SK-N-SH (cell line): ENCODE measurements around the gene CCNY. TPM values are rescaled to one million over a fixed set of nuclear protein-coding genes. Genes with fewer than 3 reads are reported as not detected.

ENCODE experiments used
- CTCF ChIA-PET: fragments of 300-600, 350-600 bp; formaldehyde crosslinking; extraction: SDS; loops from one replicate; lab custom pipeline; 2021; lab: Yijun Ruan, JAX
- POLR2A ChIA-PET: fragments of 350-600 bp; sonication (Branson Sonifier 250); formaldehyde crosslinking; extraction: SDS; loops from one replicate; lab custom pipeline; 2020; ENCODE audit warnings: antibody characterized with exemption, inconsistent platforms; lab: Yijun Ruan, JAX
- DNase-seq: peaks from one replicate; pipeline ENCODE4 v3.0.0; 2012
- H2AFZ ChIP-seq: fragments of 200-600 bp; sonication (generic); 2 replicates; pipeline ENCODE4 v1.8.1; 2016; ENCODE audit warnings: antibody characterized with exemption, mild to moderate bottlenecking, low read depth
- H3F3A ChIP-seq: fragments of 200-600 bp; sonication (generic); replicated peaks from 2 replicates; pipeline ENCODE3; 2016; ENCODE audit warnings: antibody characterized with exemption, mild to moderate bottlenecking; ENCODE audit not compliant: insufficient read depth
- H3K27ac ChIP-seq, 2 experiments: fragments of 200-500 bp in 1 of 2; fragments of 200-600 bp in 1 of 2; sonication (Bioruptor generic) in 1 of 2; sonication (generic), shearing (Covaris generic) in 1 of 2; 2 replicates each; pipeline versions ENCODE4 v1.5.1 to v1.6.1; 2014 to 2016; ENCODE audit warnings: low read depth in 2 of 2, inconsistent platforms in 1 of 2, low read length in 1 of 2, mild to moderate bottlenecking in 1 of 2, mixed read lengths in 1 of 2
- H3K27me3 ChIP-seq: fragments of 200-600 bp; sonication (generic), shearing (Covaris generic); 2 replicates; pipeline ENCODE4 v1.6.1; 2016; ENCODE audit warnings: mixed run types; ENCODE audit not compliant: insufficient read depth
- H3K36me3 ChIP-seq, 2 experiments: fragments of 200-500 bp in 1 of 2; fragments of 200-600 bp in 1 of 2; sonication (Bioruptor generic) in 1 of 2; sonication (generic) in 1 of 2; replicated peaks in 1 of 2; 2 replicates each; pipeline versions ENCODE3 to v1.5.1; 2014 to 2016; ENCODE audit warnings: low read length in 1 of 2, mild to moderate bottlenecking in 1 of 2; ENCODE audit not compliant: insufficient read depth in 2 of 2, control insufficient read depth in 1 of 2
- H3K4me1 ChIP-seq, 2 experiments: fragments of 200-500 bp in 1 of 2; fragments of 200-600 bp in 1 of 2; sonication (Bioruptor generic) in 1 of 2; sonication (generic), shearing (Covaris generic) in 1 of 2; 2 replicates each; pipeline versions ENCODE4 v1.5.1 to v1.6.1; 2014 to 2016; ENCODE audit warnings: low read depth in 1 of 2, low read length in 1 of 2, mixed run types in 1 of 2; ENCODE audit not compliant: insufficient read depth in 2 of 2, control insufficient read depth in 1 of 2
- H3K4me2 ChIP-seq: fragments of 200-600 bp; sonication (generic), shearing (Covaris generic); 2 replicates; pipeline ENCODE4 v1.6.1; 2017; ENCODE audit warnings: mixed run types
- H3K4me3 ChIP-seq, 2 experiments: fragments of 200-500 bp in 1 of 2; fragments of 200-600 bp in 1 of 2; sonication (Bioruptor generic) in 1 of 2; sonication (generic), shearing (Covaris generic) in 1 of 2; 2 replicates each; pipeline versions ENCODE4 v1.5.1 to v1.8.1; 2014 to 2016; ENCODE audit warnings: low read depth in 2 of 2, inconsistent platforms in 1 of 2, low read length in 1 of 2, mild to moderate bottlenecking in 1 of 2, mixed read lengths in 1 of 2, moderate library complexity in 1 of 2
- H3K79me2 ChIP-seq: fragments of 200-600 bp; sonication (generic); 2 replicates; pipeline ENCODE4 v1.8.1; 2017; ENCODE audit warnings: mild to moderate bottlenecking; ENCODE audit not compliant: insufficient read depth
- H3K9ac ChIP-seq: fragments of 200-600 bp; sonication (generic); 2 replicates; pipeline ENCODE4 v1.6.1; 2017; ENCODE audit warnings: mixed run types
- H3K9me2 ChIP-seq: fragments of 200-600 bp; sonication (generic); 2 replicates; pipeline ENCODE4 v1.6.1; 2017; ENCODE audit warnings: mixed run types
- H3K9me3 ChIP-seq: fragments of 200-600 bp; sonication (generic); 2 replicates; pipeline ENCODE4 v1.6.1; 2017; ENCODE audit warnings: mixed run types, mild to moderate bottlenecking, moderate library complexity
- H4K20me1 ChIP-seq: fragments of 200-600 bp; sonication (generic); 2 replicates; pipeline ENCODE4 v1.6.1; 2017; ENCODE audit warnings: mild to moderate bottlenecking, mixed run types; ENCODE audit not compliant: insufficient read depth
- CHD2 ChIP-seq: fragments of 150-350 bp; IDR thresholded peaks from 2 replicates; pipeline ENCODE4 v1.6.1; 2018; ENCODE audit warnings: low read length; ENCODE audit not compliant: partially characterized antibody
- CTCF ChIP-seq: fragments of 200-600 bp; sonication (generic); IDR thresholded peaks from 2 replicates; pipeline ENCODE4 v1.6.1; 2017; ENCODE audit warnings: antibody characterized with exemption, mild to moderate bottlenecking, moderate library complexity
- ELF1 ChIP-seq: IDR thresholded peaks from 2 replicates; pipeline ENCODE4 v1.4.0; 2012
- EP300 ChIP-seq, 2 experiments: IDR thresholded peaks; 2 replicates each; pipeline versions ENCODE4 v1.4.0 to v1.6.1; 2012; ENCODE audit warnings: borderline replicate concordance in 1 of 2, low read depth in 1 of 2, low read length in 1 of 2
- EZH2phosphoT487 ChIP-seq: fragments of 200-600 bp; sonication (generic); IDR thresholded peaks from 2 replicates; pipeline ENCODE4 v1.6.1; 2017; ENCODE audit warnings: low read depth, mixed run types, mild to moderate bottlenecking, antibody characterized with exemption, moderate library complexity, borderline replicate concordance
- FOSL2 ChIP-seq: IDR thresholded peaks from 2 replicates; pipeline ENCODE4 v1.4.0; 2012; ENCODE audit warnings: low read depth, mild to moderate bottlenecking, moderate library complexity, borderline replicate concordance
- FOXJ3 ChIP-seq: sonication (generic); formaldehyde crosslinking; IDR thresholded peaks from 2 replicates; pipeline ENCODE4 v1.5.1; 2020; ENCODE audit warnings: mild to moderate bottlenecking, missing genetic modification reagents
- FOXM1 ChIP-seq: IDR thresholded peaks from 2 replicates; pipeline ENCODE4 v1.4.0; 2012; ENCODE audit warnings: low read depth, mild to moderate bottlenecking
- GABPA ChIP-seq: IDR thresholded peaks from 2 replicates; pipeline ENCODE4 v1.4.0; 2012; ENCODE audit warnings: low read depth, mild to moderate bottlenecking
- GATA2 ChIP-seq: sonication (generic); formaldehyde crosslinking; IDR thresholded peaks from 2 replicates; pipeline ENCODE4 v1.5.0; 2020; ENCODE audit warnings: mild to moderate bottlenecking, missing genetic modification reagents
- JUND ChIP-seq: IDR thresholded peaks from 2 replicates; pipeline ENCODE4 v1.4.0; 2012
- MAX ChIP-seq: IDR thresholded peaks from 2 replicates; pipeline ENCODE4 v1.4.0; 2012; ENCODE audit warnings: low read depth
- MXI1 ChIP-seq: IDR thresholded peaks from 2 replicates; pipeline ENCODE4 v1.6.1; 2012; ENCODE audit warnings: mild to moderate bottlenecking, low read depth, low read length, improper control_type of control experiment
- NFIC ChIP-seq: IDR thresholded peaks from 2 replicates; pipeline ENCODE4 v1.4.0; 2012; ENCODE audit warnings: borderline replicate concordance
- NRF1 ChIP-seq: IDR thresholded peaks from 2 replicates; pipeline ENCODE4 v1.6.1; 2012; ENCODE audit warnings: low read depth, mild to moderate bottlenecking, low read length
- POLR2AphosphoS5 ChIP-seq: IDR thresholded peaks from 2 replicates; pipeline ENCODE4 v1.6.1; 2012; ENCODE audit warnings: low read depth, low read length
- RCOR1 ChIP-seq: fragments of 150-350 bp; IDR thresholded peaks from 2 replicates; pipeline ENCODE4 v1.6.1; 2017; ENCODE audit warnings: antibody characterized with exemption, low read length
- RFX5 ChIP-seq: IDR thresholded peaks from 2 replicates; pipeline ENCODE4 v1.6.1; 2012; ENCODE audit warnings: mild to moderate bottlenecking, improper control_type of control experiment, low read length
- RXRA ChIP-seq: IDR thresholded peaks from 2 replicates; pipeline ENCODE4 v1.4.0; 2012; ENCODE audit warnings: low read depth, mild to moderate bottlenecking, borderline replicate concordance
- SMC3 ChIP-seq: IDR thresholded peaks from 2 replicates; pipeline ENCODE4 v1.6.1; 2012; ENCODE audit warnings: low read depth, low read length, improper control_type of control experiment
- TCF12 ChIP-seq: IDR thresholded peaks from 2 replicates; pipeline ENCODE4 v1.4.0; 2012
- TEAD4 ChIP-seq: IDR thresholded peaks from 2 replicates; pipeline ENCODE4 v1.4.0; 2012; ENCODE audit warnings: mild to moderate bottlenecking, borderline replicate concordance; ENCODE audit not compliant: insufficient read depth
- USF2 ChIP-seq: fragments of 150-350 bp; IDR thresholded peaks from 2 replicates; pipeline ENCODE4 v1.6.1; 2017; ENCODE audit warnings: antibody characterized with exemption, low read length, low read depth, borderline replicate concordance
- WGBS: methylation state at CpG from one replicate; pipeline ENCODE4 v1.1.6; 2017; ENCODE audit warnings: low lambda C conversion rate; 5-methylcytosine and 5-hydroxymethylcytosine counted together
- polyA plus RNA-seq, 3 experiments: library from polyadenylated mRNA; depleted of rRNA; stranded (reverse); fragments of >200 nt; gene quantifications; 2 replicates each; pipeline ENCODE4 v1.2.3, GENCODE V29; 2012

The CCNY gene
- polyA plus RNA-seq, 1 of the 3 experiments (the other 2 are of a cell fraction): 29.4 TPM

- Histone ChIP-seq H3K4me2 (no peak overlapping the region), H3K27me3 (no peaks in the 10 kb centered on the region), H3K9me2 (no peaks in the 10 kb centered on the region), H3K4me3 (no peak overlapping the region), H3K9ac (no peak overlapping the region), H3K79me2 (peaks cover 92% of the 10 kb centered on the region), H2AFZ (no peak overlapping the region), H3K36me3 (peaks cover 0 to 8% of the 10 kb centered on the region in 2 experiments), H3F3A (peaks cover 10% of the 10 kb centered on the region), H3K4me1 (peaks cover 17 to 20% of the 10 kb centered on the region in 2 experiments; a peak in 3 of 4 replicates), H4K20me1 (no peaks in the 10 kb centered on the region; the same call in 1 of the 2 replicates), H3K27ac (no peak overlapping the region), H3K9me3 (no peaks in the 10 kb centered on the region)
- CTCF ChIA-PET: no interaction called here
- TF ChIP-seq FOSL2 (no peak), SMC3 (no peak), NFIC (no peak), TCF12 (no peak), GATA2 (CRISPR knock-in tag) (no peak), CTCF (no peak), RCOR1 (no peak), USF2 (no peak), TEAD4 (no peak), RXRA (no peak), CHD2 (no peak), EP300 (IDR thresholded peaks at IDR 0.05; ENCODE audit: borderline replicate concordance in 1 of 2, low read depth in 1 of 2, low read length in 1 of 2) (no peak), ELF1 (no peak)
- POLR2A ChIA-PET: no interaction called here
- DNase-seq: no peak
- 85% methylated on average over 4 of the region's 4 CpGs for WGBS
These were observed 6.8 kb upstream of the CCNY start for GRCh38 chr10:35329520-35329919.

GRCh38 chr10:35331894-35332640 lies 4.2 kb upstream of the CCNY start:
- CTCF ChIA-PET: no interaction called here
- POLR2A ChIA-PET: interaction anchor here (0.9 kb wide), 1 partner anchor 11 kb away, joined by 3 read pairs; no protein-coding TSS in a partner anchor
- H3K27me3 ChIP-seq: no peaks in the 10 kb centered on the region
- H3K9me3 ChIP-seq: no peaks in the 10 kb centered on the region
- H3K36me3 ChIP-seq: peaks cover 0 to 8% of the 10 kb centered on the region in 2 experiments
- no peak overlapping the region for H2AFZ ChIP-seq
- H3K79me2 ChIP-seq: peaks cover 86% of the 10 kb centered on the region
- H3K4me3 ChIP-seq: no peak overlapping the region
- H3K4me1 ChIP-seq: peaks cover 20 to 23% of the 10 kb centered on the region in 2 experiments; a peak in 3 of 4 replicates
- H3K9ac ChIP-seq: no peak overlapping the region
- peaks cover under 1% of the 10 kb centered on the region for H4K20me1 ChIP-seq
- H3K27ac ChIP-seq: peak overlapping the region in 1 of 2 experiments; percentile 40; a peak in 2 of 4 replicates
- no peaks in the 10 kb centered on the region for H3K9me2 ChIP-seq
- H3F3A ChIP-seq: peaks cover 10% of the 10 kb centered on the region
- no peak overlapping the region for H3K4me2 ChIP-seq
- no peak for DNase-seq
- 52% methylated on average over 6 of the region's 6 CpGs for WGBS
- TF ChIP-seq GABPA (no peak), FOXJ3 (CRISPR knock-in tag) (no peak), POLR2AphosphoS5 (no peak; the same call in 1 of the 2 replicates), NRF1 (no peak), RXRA (no peak), MXI1 (no peak), GATA2 (CRISPR knock-in tag) (no peak), NFIC (peak; percentile 40; the same call in 1 of the 2 replicates), ELF1 (no peak), TCF12 (peak; percentile 49; the same call in 1 of the 2 replicates), JUND (peak; percentile 63), RFX5 (no peak), FOXM1 (no peak), FOSL2 (peak; percentile 86), MAX (no peak), SMC3 (no peak), EZH2phosphoT487 (no peak)
